Epithelial cell of esophagus (primary cell): Measurements from ENCODE around the gene RELB.

ENCODE experiments used
- DNase-seq: peaks from one replicate; pipeline ENCODE4 v3.0.0; 2010; ENCODE audit warnings: low read depth
- H3K4me3 ChIP-seq: 2 replicates; pipeline ENCODE4 v1.5.1; 2011; ENCODE audit warnings: mild to moderate bottlenecking, low read length, control low read depth
- TF ChIP-seq, protein P1 (sequence below): IDR thresholded peaks from 2 replicates; pipeline ENCODE4 v1.5.1; 2011; ENCODE audit warnings: low read depth, mild to moderate bottlenecking, low read length, control low read depth, inconsistent platforms; ENCODE audit not compliant: insufficient read depth; ENCODE audit errors: missing control alignments

The RELB gene

DNA sequence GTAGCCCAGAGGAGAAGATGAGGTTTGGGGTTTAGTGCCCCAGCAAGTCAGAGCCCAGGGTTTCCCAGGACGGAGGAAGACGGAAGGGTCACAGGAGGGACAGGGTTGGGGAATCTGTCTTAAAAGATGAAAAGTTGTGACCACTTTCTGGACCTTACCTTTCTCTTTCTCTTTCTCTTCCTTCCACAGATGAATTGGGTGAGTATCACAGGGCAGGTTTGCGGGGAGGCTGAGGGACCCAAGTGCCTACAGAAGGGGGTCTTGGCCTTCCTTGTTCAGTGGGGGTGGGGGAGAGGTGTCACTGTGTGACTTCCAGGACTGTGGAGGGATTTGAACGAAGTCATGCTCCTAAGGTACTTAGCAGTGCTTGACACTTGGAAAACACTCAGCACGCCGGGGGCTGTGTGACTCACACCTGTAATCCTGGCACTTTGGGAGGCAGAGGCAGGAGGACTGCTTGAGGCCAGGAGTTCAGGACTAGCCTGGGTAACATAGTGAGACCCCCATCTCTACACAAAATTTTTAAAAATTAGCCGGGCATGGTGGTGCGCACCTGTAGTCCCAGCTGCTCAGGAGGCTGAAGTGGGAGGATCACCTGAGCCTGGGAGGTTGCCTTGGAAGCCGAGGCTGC, 8.5 kb downstream of the RELB start:
- peak; percentile 43 for DNase-seq
- no peak overlapping the region for H3K4me3 ChIP-seq
- TF ChIP-seq, protein P1, sequence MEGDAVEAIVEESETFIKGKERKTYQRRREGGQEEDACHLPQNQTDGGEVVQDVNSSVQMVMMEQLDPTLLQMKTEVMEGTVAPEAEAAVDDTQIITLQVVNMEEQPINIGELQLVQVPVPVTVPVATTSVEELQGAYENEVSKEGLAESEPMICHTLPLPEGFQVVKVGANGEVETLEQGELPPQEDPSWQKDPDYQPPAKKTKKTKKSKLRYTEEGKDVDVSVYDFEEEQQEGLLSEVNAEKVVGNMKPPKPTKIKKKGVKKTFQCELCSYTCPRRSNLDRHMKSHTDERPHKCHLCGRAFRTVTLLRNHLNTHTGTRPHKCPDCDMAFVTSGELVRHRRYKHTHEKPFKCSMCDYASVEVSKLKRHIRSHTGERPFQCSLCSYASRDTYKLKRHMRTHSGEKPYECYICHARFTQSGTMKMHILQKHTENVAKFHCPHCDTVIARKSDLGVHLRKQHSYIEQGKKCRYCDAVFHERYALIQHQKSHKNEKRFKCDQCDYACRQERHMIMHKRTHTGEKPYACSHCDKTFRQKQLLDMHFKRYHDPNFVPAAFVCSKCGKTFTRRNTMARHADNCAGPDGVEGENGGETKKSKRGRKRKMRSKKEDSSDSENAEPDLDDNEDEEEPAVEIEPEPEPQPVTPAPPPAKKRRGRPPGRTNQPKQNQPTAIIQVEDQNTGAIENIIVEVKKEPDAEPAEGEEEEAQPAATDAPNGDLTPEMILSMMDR = no peak

DNA sequence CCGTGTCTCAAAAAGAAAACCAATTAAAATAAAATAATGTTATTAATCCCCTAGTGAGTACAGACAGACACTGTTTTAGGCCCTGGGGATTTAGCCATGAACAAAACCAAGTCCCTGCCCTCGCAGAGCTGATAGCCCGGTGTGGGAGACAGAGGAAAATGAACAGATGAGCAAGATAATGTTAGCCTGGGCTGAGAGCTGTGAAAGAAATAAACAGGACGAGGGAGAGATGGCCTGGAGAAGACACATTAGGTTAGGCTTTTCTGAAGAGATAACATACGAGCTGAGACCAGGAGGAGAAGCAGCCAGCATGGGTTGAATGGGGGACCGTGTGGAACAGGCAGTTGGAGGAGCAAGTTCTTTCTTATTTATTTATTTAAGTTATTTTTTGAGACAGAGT, 9.0 kb downstream of the RELB start:
- DNase-seq = no peak
- H3K4me3 ChIP-seq = no peak overlapping the region
- TF ChIP-seq, protein P1 = no peak

DNA sequence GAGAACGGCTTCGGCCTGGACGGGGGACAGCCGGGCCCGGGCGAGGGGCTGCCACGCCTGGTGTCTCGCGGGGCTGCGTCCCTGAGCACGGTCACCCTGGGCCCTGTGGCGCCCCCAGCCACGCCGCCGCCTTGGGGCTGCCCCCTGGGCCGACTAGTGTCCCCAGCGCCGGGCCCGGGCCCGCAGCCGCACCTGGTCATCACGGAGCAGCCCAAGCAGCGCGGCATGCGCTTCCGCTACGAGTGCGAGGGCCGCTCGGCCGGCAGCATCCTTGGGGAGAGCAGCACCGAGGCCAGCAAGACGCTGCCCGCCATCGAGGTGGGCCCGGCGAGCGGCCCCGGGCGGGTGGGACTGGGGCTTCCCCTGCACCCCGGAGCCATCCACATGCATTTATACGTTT, 10.7 kb downstream of the RELB start:
- DNase-seq = no peak
- TF ChIP-seq, protein P1 = no peak
- H3K4me3 ChIP-seq = no peak overlapping the region

DNA sequence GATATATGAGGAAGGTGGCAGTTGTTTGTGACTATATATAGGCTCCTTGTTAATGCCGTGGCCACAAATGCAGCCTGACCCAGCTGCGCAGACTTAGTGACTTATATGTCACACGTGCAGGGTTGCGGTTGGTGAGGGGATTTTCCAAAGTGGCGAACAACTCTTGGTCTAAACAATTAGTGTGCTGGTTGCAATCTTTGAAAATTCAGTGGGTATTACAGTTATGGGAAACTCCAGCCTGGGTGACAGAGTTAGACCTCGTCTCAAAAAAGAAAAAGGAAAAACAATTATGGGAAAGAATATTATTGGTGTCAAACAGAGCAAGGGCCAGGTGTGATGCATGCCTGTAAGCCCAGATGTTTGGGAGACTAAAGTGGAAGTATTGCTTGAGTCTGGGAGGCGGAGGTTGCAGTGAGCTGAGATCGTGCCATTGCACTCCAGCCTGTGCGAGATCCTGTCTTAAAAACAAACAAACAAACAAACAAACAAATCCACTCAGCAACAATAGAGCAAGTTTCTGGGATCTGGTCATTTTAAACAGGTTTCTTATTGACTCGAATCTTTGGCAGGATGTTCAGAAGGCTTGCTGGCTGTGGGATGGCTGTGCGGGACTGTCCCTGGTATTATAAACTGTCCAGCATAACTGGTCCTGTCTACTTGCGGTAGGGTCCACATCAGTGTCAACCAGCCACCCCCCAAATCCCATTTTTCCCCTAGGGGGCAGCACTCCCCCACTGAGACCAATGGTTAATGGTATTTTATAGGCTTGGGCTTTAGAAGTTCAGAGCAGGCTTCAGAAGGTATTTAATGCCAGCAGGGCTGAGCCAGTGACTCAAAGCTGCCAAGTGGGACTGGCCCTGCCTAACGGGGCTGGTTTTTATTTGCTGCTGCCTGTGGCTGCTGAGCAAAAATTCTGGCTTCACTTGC, 15.4 kb downstream of the RELB start:
- DNase-seq = peak; percentile 68
- H3K4me3 ChIP-seq = no peak overlapping the region
- TF ChIP-seq, protein P1 = peak; percentile 48

DNA sequence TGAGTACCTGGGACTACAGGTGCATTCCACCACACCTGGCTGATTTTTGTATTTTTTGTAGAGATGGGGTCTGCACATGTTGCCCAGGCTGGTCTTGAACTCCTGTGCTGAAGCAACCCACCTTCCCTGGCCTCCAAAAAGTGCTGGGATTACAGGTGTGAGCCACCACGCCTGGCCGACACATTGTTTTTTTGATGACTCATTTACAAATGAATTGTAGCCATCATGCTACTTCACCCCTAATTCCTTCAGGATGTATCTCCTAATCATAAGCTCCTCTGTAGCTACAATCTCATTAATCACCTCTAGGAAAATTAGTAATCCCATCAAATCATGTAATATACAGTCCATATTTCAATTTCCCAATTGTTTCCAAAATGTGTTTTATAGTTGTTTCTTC, 17.9 kb downstream of the RELB start:
- H3K4me3 ChIP-seq = no peak overlapping the region
- TF ChIP-seq, protein P1 = no peak
- DNase-seq = peak; percentile 36

DNA sequence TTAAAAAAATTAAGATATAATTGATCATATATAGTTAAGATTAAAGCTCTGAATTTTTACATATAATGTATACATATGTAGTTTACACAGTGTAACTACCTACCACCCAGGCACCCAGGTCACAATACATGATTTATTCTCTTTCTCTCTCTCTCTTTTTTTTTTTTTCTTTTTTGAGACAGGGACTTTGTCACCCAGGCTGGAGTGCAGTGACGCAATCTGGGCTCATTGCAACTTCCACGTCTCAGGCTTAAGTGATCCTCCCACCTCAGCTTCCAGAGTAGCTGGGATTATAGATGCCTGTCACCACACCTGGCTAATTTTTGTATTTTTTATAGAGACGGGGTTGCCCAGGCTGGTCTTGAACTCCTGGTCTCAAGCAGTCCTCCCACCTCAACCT, 18.8 kb downstream of the RELB start:
- TF ChIP-seq, protein P1 = no peak
- DNase-seq = no peak
- no peak overlapping the region for H3K4me3 ChIP-seq
